ENCODE data around the gene EIF3A. TPM values are rescaled to one million over a fixed set of nuclear protein-coding genes. Genes with fewer than 3 reads are reported as not detected.
A peak's percentile ranks its signal among the peaks of the same experiment; 100 is the strongest.

The EIF3A gene
- total RNA-seq, 4 donors from 2014 or later, result 118 to 147 (median 128) TPM

GRCh38 chr10:119023553-119023868 lies 57.1 kb downstream of the EIF3A start:
- no peaks in the 10 kb centered on the region for H3K9me3 ChIP-seq
- no peak overlapping the region for H3K4me3 ChIP-seq
- intact Hi-C loops (cut with DNase I), result loop anchor here (10.0 kb wide), 1 partner anchor 59 kb away; no protein-coding TSS in a partner anchor
- no peaks in the 10 kb centered on the region for H3K27me3 ChIP-seq
- DNase-seq (ENCODE audit: extremely low spot score), result no peak
- H3K36me3 ChIP-seq, result no peaks in the 10 kb centered on the region
- peaks cover 25 to 57% (median 35%) of the 10 kb centered on the region in 4 donors for H3K4me1 ChIP-seq
- H3K27ac ChIP-seq (replicated peaks in 1 of 4), result peak overlapping the region in 1 of 4 donors; percentile 27
- TF ChIP-seq POLR2AphosphoS5 (IDR thresholded peaks at IDR 0.05), result no peak
- TF ChIP-seq CTCF (IDR thresholded peaks at IDR 0.05), result no peak
- no peak for TF ChIP-seq EP300 (IDR thresholded peaks at IDR 0.05)
- TF ChIP-seq POLR2A (IDR thresholded peaks at IDR 0.05; ENCODE audit: low read depth), result no peak
- 65% methylated on average over 2 of the region's 8 CpGs for WGBS

- WGBS, result 58% methylated on average over 8 of the region's 8 CpGs
- Histone ChIP-seq H3K4me3 (no peak overlapping the region), H3K4me1 (peaks cover 25 to 53% (median 34%) of the 10 kb centered on the region in 4 donors), H3K36me3 (no peaks in the 10 kb centered on the region), H3K9me3 (no peaks in the 10 kb centered on the region), H3K27me3 (no peaks in the 10 kb centered on the region), H3K27ac (replicated peaks in 1 of 4) (peak overlapping the region in 1 of 4 donors; percentile 27)
- DNase-seq (ENCODE audit: extremely low spot score), result peak; percentile 78
- TF ChIP-seq CTCF (IDR thresholded peaks at IDR 0.05) (no peak), POLR2A (IDR thresholded peaks at IDR 0.05; ENCODE audit: low read depth) (no peak), POLR2AphosphoS5 (IDR thresholded peaks at IDR 0.05) (no peak), EP300 (IDR thresholded peaks at IDR 0.05) (no peak)
- intact Hi-C loops (cut with DNase I), result loop anchor here (10.0 kb wide), 1 partner anchor 58 kb away; no protein-coding TSS in a partner anchor
Measured at GRCh38 chr10:119022846-119023552, 57.6 kb downstream of the EIF3A start.

- Histone ChIP-seq H3K27ac (replicated peaks in 1 of 4) (no peak overlapping the region), H3K9me3 (no peaks in the 10 kb centered on the region), H3K4me1 (peaks cover 10 to 30% (median 16%) of the 10 kb centered on the region in 4 donors), H3K36me3 (no peaks in the 10 kb centered on the region), H3K4me3 (no peak overlapping the region), H3K27me3 (no peaks in the 10 kb centered on the region)
- 21% methylated on average over 2 of the region's 2 CpGs for WGBS
- intact Hi-C loops (cut with DNase I), result loop anchor here (10.0 kb wide), 1 partner anchor 56 kb away; no protein-coding TSS in a partner anchor
- DNase-seq (ENCODE audit: extremely low spot score), result peak; percentile 89
- TF ChIP-seq POLR2A (IDR thresholded peaks at IDR 0.05; ENCODE audit: low read depth) (no peak), POLR2AphosphoS5 (IDR thresholded peaks at IDR 0.05) (no peak), EP300 (IDR thresholded peaks at IDR 0.05) (no peak), CTCF (IDR thresholded peaks at IDR 0.05) (no peak)
Measured at GRCh38 chr10:119020627-119020946, 60.0 kb downstream of the EIF3A start.

GRCh38 chr10:119007211-119007574 lies 73.4 kb downstream of the EIF3A start:
- Histone ChIP-seq H3K27ac (replicated peaks in 1 of 4) (peak overlapping the region; percentile 73 to 81 (median 77)), H3K27me3 (no peaks in the 10 kb centered on the region), H3K4me3 (no peak overlapping the region), H3K9me3 (no peaks in the 10 kb centered on the region), H3K4me1 (peaks cover 10 to 23% (median 20%) of the 10 kb centered on the region in 4 donors), H3K36me3 (no peaks in the 10 kb centered on the region)
- intact Hi-C loops (cut with DNase I), result no loop called here
- no peak for DNase-seq (ENCODE audit: extremely low spot score)
- 28% methylated on average over 4 of the region's 4 CpGs for WGBS
- TF ChIP-seq POLR2A (IDR thresholded peaks at IDR 0.05; ENCODE audit: low read depth) (no peak), EP300 (IDR thresholded peaks at IDR 0.05) (no peak)

GRCh38 chr10:119006451-119007210 lies 74.0 kb downstream of the EIF3A start:
- DNase-seq (ENCODE audit: extremely low spot score), result peak; percentile 96
- Histone ChIP-seq H3K4me3 (no peak overlapping the region), H3K4me1 (peaks cover 10 to 23% (median 20%) of the 10 kb centered on the region in 4 donors), H3K27me3 (no peaks in the 10 kb centered on the region), H3K27ac (replicated peaks in 1 of 4) (peak overlapping the region; percentile 73 to 81 (median 77)), H3K36me3 (no peaks in the 10 kb centered on the region), H3K9me3 (no peaks in the 10 kb centered on the region)
- intact Hi-C loops (cut with DNase I), result no loop called here
- TF ChIP-seq POLR2AphosphoS5 (IDR thresholded peaks at IDR 0.05) (peak; percentile 66 to 70), POLR2A (IDR thresholded peaks at IDR 0.05; ENCODE audit: low read depth) (no peak), EP300 (IDR thresholded peaks at IDR 0.05) (no peak)
- 26% methylated on average over 9 of the region's 9 CpGs for WGBS

Data from esophagus muscularis mucosa (tissue), 4 donors.